ENCODE data around the gene SDK2. TPM values are rescaled to one million over a fixed set of nuclear protein-coding genes. Genes with fewer than 3 reads are reported as not detected.

The SDK2 gene
- total RNA-seq, 2 donors from 2014 or later: 0.26 to 0.33 TPM

DNA sequence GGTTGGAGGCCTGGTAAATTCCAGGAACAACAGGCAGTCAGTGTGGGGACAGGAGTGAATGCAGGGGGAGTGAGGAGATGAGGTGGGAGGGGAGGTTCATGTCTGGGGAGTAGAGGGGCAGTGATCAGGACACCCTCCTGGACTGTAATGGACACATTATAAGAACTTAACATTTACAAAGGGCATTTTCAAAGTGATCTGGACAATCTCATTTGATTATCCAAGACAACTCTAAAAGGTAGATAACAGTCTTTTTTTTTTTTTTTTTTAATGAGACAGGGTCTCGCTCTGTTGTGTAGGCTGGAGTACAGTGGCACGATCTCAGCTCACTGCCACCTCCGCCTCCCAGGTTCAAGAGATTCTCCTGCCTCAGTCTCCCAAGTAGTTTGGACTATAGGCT is 5.7 kb downstream of the SDK2 start:
- no peak for ATAC-seq
- no peak for DNase-seq
- Histone ChIP-seq H3K4me1 (peaks cover 10% of the 10 kb centered on the region), H3K27me3 (peaks cover 0 to 25% of the 10 kb centered on the region in 2 donors), H3K4me3 (no peak overlapping the region), H3K36me3 (replicated peaks in 1 of 2; ENCODE audit: insufficient read depth in 1 of 2, low read depth in 2 of 2) (no peaks in the 10 kb centered on the region), H3K27ac (no peak overlapping the region), H3K9me3 (no peaks in the 10 kb centered on the region)
- TF ChIP-seq, protein P1, sequence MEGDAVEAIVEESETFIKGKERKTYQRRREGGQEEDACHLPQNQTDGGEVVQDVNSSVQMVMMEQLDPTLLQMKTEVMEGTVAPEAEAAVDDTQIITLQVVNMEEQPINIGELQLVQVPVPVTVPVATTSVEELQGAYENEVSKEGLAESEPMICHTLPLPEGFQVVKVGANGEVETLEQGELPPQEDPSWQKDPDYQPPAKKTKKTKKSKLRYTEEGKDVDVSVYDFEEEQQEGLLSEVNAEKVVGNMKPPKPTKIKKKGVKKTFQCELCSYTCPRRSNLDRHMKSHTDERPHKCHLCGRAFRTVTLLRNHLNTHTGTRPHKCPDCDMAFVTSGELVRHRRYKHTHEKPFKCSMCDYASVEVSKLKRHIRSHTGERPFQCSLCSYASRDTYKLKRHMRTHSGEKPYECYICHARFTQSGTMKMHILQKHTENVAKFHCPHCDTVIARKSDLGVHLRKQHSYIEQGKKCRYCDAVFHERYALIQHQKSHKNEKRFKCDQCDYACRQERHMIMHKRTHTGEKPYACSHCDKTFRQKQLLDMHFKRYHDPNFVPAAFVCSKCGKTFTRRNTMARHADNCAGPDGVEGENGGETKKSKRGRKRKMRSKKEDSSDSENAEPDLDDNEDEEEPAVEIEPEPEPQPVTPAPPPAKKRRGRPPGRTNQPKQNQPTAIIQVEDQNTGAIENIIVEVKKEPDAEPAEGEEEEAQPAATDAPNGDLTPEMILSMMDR (IDR thresholded peaks at IDR 0.05): no peak
- TF ChIP-seq POLR2A (IDR thresholded peaks at IDR 0.05): no peak
- WGBS, 2 donors: 75 to 91% methylated on average over 3 of the region's 3 CpGs
- intact Hi-C loops (cut with DNase I): no loop called here

DNA sequence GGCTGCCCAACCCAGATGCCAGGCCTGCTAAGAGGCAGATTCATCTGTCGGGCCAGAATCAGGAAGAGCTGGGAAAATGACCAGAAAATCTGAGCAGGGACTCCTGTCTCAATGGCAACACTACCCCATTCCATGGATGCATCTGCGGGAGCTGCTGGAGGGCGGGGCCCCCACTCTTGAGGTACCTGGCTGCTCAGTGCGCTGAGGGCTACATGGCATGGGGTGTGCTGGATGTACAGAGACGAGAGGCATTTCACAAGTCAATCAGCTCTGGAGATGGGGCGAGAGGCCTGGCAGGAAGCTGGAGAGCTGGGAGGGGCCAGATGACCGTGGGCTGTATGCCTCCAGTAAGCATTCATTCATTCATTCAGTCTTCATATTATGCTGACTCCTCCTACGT is 6.4 kb downstream of the SDK2 start:
- no peak for ATAC-seq
- H3K4me3 ChIP-seq: no peak overlapping the region
- intact Hi-C loops (cut with DNase I): no loop called here
- no peaks in the 10 kb centered on the region for H3K9me3 ChIP-seq
- H3K27ac ChIP-seq: no peak overlapping the region
- no peaks in the 10 kb centered on the region for H3K36me3 ChIP-seq (replicated peaks in 1 of 2; ENCODE audit: insufficient read depth in 1 of 2, low read depth in 2 of 2)
- no peak for TF ChIP-seq POLR2A (IDR thresholded peaks at IDR 0.05)
- TF ChIP-seq, protein P1 (IDR thresholded peaks at IDR 0.05): no peak
- H3K4me1 ChIP-seq: peaks cover 3% of the 10 kb centered on the region
- H3K27me3 ChIP-seq: peaks cover 0 to 18% of the 10 kb centered on the region in 2 donors
- 72 to 73% methylated on average over 7 to 8 of the region's 8 CpGs for WGBS, 2 donors
- no peak for DNase-seq

DNA sequence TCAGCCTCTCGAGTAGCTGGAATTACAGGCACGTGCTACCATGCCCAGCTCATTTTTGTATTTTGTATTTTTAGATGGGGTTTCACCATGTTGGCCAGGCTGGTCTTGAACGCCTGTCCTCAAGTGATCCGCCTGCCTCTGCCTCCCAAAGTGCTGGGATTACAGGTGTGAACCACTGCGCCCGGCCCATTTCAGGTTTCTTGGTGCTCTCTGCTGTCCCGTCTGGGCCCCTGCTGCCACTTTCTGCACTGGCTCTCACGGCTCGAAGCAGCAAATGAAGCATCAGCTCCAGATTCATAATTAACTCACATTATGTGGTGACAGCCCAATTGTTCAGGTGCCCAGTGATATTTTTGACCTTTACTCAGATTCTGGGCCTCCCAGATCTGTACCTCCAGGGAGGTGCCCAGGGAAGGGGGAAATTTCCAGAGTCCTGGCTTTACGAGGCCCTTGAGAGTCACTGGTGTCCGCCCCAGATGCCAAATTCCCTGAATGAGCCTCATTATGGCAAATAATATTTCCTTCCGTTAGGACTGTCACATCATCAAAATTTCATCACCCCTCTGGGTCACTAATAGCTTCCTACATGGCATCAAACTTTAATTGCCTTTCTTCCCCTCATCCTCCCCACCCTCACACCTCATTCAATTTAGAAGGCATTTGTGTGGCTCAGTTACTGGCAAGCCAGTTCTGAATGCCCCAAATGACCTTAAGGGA is 9.0 kb downstream of the SDK2 start:
- Histone ChIP-seq H3K36me3 (replicated peaks in 1 of 2; ENCODE audit: insufficient read depth in 1 of 2, low read depth in 2 of 2) (no peaks in the 10 kb centered on the region), H3K9me3 (no peaks in the 10 kb centered on the region), H3K27me3 (no peaks in the 10 kb centered on the region), H3K4me3 (no peak overlapping the region), H3K4me1 (no peaks in the 10 kb centered on the region), H3K27ac (no peak overlapping the region)
- DNase-seq (no peak), ATAC-seq (no peak)
- TF ChIP-seq, protein P1 (IDR thresholded peaks at IDR 0.05): no peak
- no peak for TF ChIP-seq POLR2A (IDR thresholded peaks at IDR 0.05)
- intact Hi-C loops (cut with DNase I): no loop called here
- WGBS, 2 donors: 79% methylated on average over 12 of the region's 12 CpGs

DNA sequence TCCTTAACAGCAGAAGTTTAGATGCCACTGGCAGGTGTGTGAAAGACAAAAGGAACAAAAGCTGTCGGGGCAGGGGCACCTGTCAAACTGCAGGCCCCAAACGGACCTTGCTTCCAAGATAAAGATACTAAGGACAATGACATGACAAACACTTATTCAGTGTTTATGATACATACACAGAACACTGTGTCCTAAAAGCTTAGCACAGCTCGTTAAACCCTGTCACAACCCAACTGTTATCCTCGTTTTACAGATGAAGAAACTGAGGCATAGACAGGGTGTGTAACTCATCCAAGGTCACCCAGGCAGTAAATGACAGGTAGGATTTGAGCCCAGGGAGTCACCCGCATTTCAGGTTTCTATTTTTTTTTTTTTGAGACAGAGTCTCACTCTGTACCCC is 9.6 kb downstream of the SDK2 start:
- TF ChIP-seq, protein P1 (IDR thresholded peaks at IDR 0.05): no peak
- TF ChIP-seq POLR2A (IDR thresholded peaks at IDR 0.05): no peak
- Histone ChIP-seq H3K27ac (no peak overlapping the region), H3K27me3 (no peaks in the 10 kb centered on the region), H3K4me1 (no peaks in the 10 kb centered on the region), H3K9me3 (no peaks in the 10 kb centered on the region), H3K4me3 (no peak overlapping the region), H3K36me3 (replicated peaks in 1 of 2; ENCODE audit: insufficient read depth in 1 of 2, low read depth in 2 of 2) (no peaks in the 10 kb centered on the region)
- ATAC-seq (no peak), DNase-seq (no peak)
- intact Hi-C loops (cut with DNase I): no loop called here
- 40 to 59% methylated on average over 5 of the region's 5 CpGs for WGBS, 2 donors

DNA sequence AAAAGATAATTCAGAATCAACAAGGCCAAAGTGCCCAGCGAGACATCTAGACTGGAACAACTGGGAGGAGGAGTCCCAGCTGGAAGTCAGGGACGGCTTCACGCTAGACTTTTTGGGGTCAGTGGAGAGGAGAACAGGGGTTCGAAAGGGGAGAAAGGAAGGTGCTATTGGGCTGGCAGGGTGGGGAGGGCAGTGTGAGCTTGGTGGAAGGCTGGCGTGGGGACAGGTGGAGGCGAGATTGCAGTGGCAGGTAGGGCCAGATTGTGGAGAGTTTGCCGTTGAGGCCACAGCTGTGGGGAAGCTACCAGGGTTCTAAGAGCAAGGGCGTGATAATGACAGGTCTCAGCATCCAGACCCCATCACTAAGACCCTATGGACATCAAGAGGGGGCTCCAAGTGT is 10.5 kb downstream of the SDK2 start:
- Histone ChIP-seq H3K27ac (no peak overlapping the region), H3K9me3 (no peaks in the 10 kb centered on the region), H3K4me3 (no peak overlapping the region), H3K27me3 (no peaks in the 10 kb centered on the region), H3K4me1 (no peaks in the 10 kb centered on the region), H3K36me3 (replicated peaks in 1 of 2; ENCODE audit: insufficient read depth in 1 of 2, low read depth in 2 of 2) (no peaks in the 10 kb centered on the region)
- no peak for DNase-seq
- WGBS, 2 donors: 74 to 79% methylated on average over 8 of the region's 8 CpGs
- no peak for TF ChIP-seq POLR2A (IDR thresholded peaks at IDR 0.05)
- TF ChIP-seq, protein P1 (IDR thresholded peaks at IDR 0.05): no peak
- intact Hi-C loops (cut with DNase I): no loop called here
- no peak for ATAC-seq
